Measurements from ENCODE around the gene C16orf96. TPM values are rescaled to one million over a fixed set of nuclear protein-coding genes. Genes with fewer than 3 reads are reported as not detected.

C16orf96 gene
- total RNA-seq, 1 donor from 2014 or later = not detected

DNA sequence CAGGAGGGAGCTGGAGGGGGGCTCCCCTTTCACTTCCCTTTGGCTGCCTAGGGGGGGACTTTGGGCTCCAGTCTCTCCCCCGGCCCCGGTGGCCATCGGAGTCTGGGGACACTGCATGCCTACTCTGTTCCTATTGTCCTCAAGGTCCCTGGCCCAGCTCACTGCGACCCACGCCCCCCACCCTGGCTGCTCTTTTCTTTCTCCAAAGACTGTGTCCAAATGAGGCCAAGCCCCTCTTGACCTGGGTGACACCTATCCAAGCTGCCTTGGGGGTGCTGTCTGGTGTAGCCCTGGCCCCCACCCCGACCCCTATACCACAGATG, 45.7 kb downstream of the C16orf96 start:
- DNase-seq = no peak

DNA sequence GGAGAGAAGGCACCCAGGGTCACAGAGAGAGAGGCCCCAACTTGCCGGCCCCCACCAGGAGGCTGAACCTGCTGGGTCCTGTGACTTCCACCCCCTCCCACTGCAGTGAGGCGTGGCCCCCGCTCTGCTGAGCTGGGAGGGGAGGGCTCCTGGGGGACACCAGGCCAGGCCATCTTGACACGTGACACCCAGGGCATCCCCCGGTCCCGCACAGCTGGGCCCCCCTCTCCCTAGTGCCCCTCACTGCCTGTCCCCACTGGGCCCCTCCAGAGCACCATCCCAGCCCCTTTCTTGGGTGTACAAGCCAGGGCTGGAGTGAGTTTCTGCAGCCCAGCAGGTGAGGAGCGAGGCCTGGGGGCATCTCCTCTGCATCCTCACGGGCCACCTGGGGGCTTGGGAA, 46.2 kb downstream of the C16orf96 start:
- DNase-seq = no peak

- no peak for DNase-seq
These were observed 47.6 kb downstream of the C16orf96 start for GRCh38 chr16:4603624-4604170.

DNA sequence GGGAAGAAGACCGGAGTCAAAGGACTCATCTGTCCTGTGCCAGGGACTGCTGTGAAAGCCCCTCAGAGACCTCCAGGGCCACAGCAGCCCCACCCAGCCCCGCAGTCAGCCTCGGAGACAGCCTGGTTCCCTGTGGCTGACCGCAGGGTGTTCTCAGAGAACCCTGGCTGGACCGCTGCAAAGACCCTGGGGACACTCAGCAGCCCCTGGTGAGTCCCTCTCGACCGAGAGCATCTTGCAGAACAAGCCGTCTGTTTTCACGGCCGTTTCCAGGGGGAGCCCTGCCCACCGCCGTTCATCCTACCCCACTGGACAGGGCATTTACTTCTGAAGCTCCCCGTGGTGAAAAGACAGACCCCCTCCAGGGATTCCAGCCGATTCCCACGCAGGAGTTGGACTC, 48.3 kb downstream of the C16orf96 start:
- no peak for DNase-seq

DNA sequence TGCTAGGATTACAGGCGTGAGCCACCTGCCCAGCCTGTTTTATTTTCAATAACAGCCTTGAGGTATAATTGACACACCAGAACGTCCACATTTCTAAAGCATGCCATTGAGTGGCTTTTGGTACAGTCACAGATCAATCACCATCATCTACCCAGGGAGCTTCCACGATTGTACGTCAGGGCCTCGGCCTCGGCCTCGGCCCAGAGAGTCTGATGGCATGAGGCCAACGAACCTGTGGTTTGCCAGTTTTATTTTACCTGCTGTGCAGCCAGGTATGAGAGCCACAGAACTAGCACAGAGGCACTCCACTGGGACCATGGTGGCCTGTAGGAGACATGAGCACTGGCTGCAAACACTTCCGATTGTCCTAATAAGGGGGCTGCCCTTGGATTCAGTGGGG, 50.2 kb downstream of the C16orf96 start:
- DNase-seq = no peak

GRCh38 chr16:4607841-4608703, 51.9 kb downstream of the C16orf96 start:
- no peak for DNase-seq

GRCh38 chr16:4608704-4608980, 52.5 kb downstream of the C16orf96 start:
- no peak for DNase-seq

DNA sequence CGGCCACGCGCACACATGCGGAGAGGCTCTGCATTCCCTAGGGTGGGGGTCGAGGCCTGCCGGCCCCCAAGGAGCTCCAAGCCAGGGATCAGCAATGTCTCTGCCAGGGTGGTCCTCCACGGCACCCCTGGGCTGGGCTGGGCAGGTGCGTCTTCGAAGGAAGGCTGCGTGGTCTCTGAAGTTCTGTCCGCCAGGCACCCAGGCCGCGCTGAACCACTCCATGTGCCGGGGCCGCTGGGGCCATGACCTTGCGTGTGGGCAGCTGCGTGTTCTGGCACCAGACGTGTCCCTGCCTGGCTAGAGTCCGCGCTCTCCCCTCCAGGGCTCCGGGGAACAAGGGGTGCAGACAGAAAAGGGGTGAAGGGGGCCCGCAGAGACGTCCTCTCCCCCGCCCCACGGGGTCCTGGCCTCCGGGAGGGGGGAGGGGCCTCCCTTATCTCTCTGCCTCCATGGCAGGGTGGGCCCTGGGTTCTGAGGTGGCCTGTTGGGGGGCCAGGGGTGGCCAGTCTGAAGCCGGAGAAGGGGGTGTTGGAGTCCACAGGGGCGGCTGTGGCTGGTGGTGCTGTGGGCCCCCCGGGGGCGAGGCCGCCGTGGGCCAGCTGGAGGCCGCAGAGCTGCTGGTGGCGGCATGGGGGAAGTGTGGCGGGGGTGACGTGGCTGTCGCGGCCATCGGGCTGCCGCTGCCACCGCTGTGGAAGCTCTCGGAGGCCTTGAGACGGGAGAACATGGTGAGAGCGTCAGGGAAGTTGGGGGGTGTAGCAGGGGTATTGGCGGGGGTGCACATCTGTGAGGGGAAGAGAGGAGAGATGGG, 53.3 kb downstream of the C16orf96 start:
- no peak for DNase-seq

DNA sequence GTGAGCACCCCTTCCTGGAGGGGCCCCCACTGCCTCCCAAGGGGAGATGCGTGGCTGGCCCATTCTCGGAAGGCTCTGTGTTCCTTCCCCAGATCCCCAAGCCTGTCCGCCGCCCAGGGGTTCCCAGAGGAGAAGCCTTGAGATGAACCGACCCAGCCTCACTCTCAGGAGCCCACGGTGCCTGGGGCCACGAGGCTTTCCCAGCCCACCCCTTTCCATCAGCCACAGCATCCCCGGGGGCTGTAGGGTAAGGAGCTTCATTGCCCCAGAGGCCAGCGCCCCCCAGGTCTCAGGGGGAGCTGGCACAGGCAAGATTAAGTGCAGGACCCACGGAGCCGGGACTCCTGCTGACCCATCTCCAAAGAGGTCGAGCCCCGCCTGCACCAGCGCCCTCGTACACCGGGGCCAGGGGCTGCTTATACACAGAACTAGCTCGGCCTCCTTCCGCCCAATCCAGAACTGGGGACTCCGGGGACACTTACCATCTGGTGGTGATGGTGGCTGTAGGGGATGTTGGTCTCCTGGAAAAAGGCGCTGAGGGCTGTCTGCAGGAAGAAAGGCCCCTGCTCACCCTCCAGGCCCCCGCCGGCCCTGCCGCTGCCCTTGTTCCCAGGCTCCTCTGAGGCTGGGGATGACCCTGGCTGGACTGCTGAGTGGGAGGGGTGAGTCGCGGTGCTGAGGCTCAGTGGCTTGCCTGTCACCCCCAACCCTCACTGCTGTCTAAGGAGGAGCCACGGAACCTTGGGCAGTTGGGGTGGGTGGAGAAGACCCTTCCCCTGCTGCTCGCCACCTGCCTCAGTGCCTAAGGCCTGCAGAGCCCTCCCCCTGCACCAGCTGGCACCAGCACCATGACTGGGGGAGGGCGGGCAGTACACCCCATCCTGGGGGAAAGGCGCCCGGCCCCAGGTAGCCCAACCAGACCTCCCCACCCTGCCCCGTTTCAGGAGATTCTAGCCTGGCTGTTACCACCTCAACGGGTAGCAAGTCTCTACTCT, 54.2 kb downstream of the C16orf96 start:
- DNase-seq = no peak

DNA sequence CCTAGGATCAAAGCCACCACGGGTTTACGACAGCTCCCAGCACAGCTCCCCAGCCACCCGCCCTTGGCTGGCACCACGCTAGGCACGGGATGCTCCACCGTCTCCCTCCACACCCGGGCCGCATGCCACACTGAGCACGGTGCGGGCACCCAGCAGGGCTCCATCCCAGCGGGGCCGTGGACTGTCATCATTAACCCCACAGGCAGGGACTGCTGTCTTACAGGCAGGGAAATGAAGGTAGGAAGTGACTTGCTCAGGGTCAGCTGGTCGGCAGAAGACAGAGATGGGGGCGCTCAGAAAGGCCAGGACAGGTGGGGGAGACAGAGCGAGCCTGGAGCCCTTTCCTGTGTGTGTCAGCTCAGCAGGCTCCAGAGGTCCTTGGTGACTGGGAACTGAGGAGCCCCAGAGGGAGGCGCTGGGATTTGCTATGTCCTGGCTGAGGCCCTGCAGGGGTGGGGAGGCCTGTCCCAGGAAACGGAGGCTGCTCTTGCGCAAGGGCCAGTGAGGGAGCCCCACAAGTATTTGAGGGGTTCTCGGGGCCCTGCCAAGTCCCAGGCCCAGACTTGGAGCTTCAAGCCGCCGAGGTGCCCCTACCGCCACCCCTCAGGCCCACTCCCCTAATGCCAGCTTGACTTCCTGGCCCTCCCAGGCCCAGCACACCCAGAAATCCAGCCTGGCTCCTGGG, 55.3 kb downstream of the C16orf96 start:
- no peak for DNase-seq

DNA sequence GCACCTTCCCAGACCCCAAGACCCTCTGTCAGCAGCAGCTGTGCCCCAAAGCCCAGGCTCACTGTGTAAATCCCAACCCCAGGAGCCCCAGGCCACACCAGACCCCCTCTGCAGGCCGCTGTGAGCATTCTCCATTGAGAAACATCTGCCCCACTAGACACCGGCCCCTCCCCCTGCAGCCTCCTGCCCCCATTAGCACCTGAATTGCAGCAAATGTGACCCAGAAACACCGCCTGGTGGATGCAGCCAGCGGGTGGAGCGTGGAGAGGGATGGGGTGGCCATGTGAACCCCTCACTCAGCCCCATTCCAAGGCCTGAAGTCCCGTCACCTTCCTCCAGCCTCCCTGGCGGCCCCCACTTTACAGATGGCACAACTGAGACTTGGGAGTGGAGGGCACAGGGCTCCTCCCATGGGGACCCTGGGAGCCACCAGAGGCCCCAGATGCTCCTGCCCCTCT, 56.4 kb downstream of the C16orf96 start:
- DNase-seq = no peak

- no peak for DNase-seq
These were observed 57.0 kb downstream of the C16orf96 start for GRCh38 chr16:4612977-4613635.

- no peak for DNase-seq
These were observed 57.8 kb downstream of the C16orf96 start for GRCh38 chr16:4613636-4614570.

DNA sequence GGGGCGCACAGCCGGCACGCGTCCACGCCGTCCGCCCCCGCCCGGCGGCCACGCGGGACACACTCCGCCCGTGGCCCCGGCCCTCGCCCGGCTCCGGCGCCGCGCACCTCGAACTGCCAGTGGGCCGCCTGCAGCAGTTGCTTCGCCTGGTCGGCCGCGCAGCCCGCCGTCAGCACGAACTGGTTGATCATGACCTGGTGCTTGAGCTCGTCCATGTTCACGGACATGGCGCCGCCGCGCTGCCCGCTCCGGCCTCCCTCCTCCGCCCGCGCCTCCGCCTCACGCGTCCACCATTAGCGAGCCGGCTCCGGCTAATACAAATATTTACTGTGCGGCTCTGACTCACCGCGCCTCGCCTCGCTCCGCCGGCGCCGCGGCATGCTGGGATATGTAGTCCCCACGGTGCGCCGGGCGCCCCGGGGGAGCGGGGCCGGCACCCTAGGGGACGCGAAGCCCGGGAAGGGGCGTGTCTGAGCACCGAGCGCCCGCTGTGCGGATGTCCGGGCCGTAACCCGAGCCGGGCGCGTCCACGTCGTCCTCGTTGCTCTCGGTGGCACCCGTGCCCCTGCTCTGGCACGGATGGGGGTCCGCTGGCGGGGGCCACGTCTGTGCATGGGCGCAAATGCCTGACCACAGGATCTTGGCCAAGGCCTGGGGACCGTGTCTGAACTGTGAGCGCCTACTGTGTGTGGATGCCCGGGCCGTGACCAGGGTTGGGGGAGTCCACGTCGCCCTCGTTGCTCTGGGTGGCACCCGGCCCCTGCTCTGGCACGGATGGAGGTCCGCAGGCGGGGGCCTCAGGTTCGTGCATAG, 58.6 kb downstream of the C16orf96 start, which contains the start of gene UBALD1:
Gene UBALD1 (minus strand): TSS at position 318 of the 813 bp plus-strand sequence. CDS start 91 bp downstream, at position 227.
- peak; percentile 61 for DNase-seq

DNA sequence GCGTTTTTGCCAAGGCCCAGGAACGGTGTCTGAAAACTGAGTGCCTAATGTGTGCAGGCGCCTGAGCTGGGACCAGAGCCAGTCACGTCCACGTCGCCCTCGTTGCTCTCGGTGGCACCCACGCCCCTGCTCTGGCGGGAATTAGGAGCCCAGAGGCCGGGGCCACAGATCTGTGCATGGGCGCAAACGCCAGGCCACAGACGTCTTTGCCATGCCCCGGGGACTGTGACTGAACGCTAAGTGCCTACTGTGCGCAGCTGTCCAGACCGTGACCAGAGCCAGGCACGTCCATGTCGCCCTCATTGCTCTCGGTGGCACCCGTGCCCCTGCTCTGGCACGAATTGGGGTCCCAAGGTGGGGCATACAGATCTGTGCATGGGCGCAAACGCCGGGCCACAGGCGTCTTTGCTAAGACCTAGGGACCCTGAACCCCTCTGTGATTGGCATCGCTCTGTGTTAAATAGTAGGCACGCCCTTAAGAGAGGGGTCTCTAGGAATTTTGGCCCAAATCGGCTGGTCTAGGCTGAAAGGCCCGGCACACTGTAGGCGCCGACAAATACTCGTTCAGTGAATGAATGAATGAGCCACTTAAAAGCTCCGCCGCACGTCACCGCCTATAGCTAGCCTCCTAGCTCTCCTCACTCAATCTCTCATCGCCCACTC, 59.4 kb downstream of the C16orf96 start:
- no peak for DNase-seq

DNA sequence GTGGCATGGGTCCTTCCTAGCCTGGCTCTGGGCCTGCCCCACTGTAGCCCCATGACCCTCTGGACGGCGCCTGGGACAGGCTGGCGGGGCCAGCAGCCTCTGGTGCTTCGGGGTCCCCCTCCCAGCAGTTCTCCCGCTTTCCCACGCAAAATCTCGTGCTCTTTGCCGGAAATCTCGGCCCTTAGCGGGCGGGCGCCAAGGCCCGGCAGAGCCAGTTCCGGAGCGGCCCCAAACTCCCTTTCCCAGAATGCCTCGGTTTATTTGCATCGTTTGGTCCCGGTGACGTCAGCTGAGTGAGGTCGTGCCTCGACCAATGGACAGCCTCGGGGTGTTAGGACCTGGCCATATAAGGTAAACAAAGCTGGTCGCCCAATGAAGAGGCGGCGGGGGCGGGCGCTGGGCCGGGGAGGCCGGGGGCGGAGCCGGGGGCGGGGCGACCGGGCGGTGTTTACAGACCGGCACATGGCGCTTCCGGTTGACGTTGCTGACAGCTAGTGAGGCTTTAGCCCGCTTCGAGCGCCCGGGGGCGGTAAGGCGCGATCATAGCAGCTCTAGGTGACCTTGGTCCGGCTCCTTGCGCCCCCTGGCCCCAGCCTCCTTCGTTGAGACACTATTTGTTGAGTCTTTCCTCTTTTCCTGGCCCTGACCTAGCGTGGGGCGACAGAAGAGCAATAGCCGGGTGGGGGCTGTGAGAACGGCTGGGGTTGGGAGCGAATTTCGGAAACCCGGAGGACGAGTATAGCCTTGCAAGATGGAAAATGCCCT, 60.1 kb downstream of the C16orf96 start:
- peak; percentile 99 for DNase-seq

DNA sequence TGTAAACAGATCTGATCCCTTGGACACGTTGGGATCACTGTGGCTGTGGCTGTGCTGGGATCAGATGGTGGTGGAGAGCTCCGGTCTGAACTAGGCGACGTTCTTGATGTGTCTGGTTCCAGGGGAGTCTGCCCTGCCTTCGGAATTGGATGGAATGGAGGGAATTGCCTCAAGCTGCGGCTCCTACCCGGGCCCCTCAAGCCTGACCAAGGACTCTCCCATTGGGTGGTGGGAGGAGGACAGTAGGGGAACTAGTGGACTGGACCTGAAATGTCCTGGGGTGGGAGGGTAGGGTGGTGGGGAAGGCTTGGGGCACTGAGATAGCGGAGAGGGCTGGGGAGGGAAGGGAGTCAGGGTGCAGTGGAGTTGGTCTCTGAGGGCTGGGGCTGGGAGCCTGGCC, 61.7 kb downstream of the C16orf96 start:
- no peak for DNase-seq
